ENCODE results near the gene SYT2.
"Not testable (repeated sequence)": the region's sequence is repeated elsewhere in the genome, so short reads cannot be mapped to it uniquely, and the experiment has no call there.

The SYT2 gene

DNA sequence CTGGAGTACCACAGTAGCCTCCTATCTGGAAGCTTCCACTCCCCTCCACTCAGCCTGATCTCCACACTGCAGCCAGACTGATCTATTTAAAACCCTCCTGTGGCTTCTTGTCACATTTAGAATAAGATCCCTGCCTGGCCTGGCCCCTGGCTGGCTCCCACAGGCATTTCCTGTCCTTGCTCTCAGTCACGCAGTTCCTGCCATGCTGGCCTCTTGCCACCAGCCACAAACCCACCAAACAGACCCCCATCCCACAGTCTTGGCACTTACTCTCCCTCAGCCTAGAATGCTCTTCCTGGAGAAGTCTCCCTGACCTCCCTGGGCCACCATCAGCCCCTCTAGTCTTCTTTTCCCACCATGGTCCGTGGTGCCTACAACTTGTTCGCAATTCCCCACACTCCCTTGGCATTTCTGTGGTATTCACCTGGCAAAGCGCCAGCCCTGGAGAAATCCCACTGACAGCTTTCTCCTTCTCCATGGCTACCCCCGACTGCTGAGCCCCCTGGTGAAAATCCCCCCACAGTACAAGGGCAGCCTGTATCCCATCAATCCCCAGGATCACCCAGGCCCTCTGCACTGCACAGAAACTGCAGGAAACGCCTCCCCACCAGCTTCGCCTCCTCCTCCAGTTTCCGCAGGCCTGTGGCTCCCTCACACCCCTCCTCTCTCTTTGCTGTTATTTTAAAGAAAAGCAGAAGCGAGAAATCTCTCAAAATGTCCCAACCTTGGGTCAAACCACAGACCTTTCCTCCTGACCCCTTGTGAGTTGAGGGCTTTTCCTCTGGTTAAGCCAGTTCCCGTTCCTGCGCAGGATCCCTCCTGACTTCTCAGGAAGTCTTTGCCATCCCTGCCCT, 94.5 kb downstream of the SYT2 start:
- DNase-seq, result no peak
- Mint-ChIP-seq H3K27ac (peak overlapping the region in 1 of 2 donors; percentile 46), H3K27me3 (peaks cover 31 to 39% of the 10 kb centered on the region in 2 donors), H3K4me3 (peak overlapping the region in 1 of 2 donors; percentile 4), H3K36me3 (ENCODE audit: insufficient read depth) (peaks cover 6% of the 10 kb centered on the region), H3K4me1 (ENCODE audit: low read depth in 2 of 2) (peaks cover 17 to 21% of the 10 kb centered on the region in 2 donors), H3K9me3 (no peaks in the 10 kb centered on the region)
- ATAC-seq (replicated peaks), result peak; percentile 12

DNA sequence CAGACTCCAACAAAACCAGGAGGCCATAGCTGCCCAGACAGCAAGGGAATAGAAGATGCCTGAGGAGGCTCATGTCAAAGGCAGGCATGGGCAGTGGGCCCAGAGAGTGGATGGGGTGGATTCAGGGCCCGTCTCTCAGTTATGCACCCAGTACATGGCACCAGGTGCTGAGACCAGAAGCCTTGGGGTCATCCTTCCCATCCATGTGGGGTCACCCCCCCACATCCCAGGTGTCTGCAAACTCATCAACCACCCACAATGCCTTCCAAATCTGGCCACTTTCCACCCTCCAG, 95.1 kb downstream of the SYT2 start:
- H3K4me1 Mint-ChIP-seq (ENCODE audit: low read depth in 2 of 2), result peaks cover 17 to 21% of the 10 kb centered on the region in 2 donors
- H3K27me3 Mint-ChIP-seq, result peaks cover 27 to 39% of the 10 kb centered on the region in 2 donors
- not testable (repeated sequence) for H3K27ac Mint-ChIP-seq; DNase-seq; ATAC-seq (replicated peaks); H3K4me3 Mint-ChIP-seq; H3K9me3 Mint-ChIP-seq; H3K36me3 Mint-ChIP-seq (ENCODE audit: insufficient read depth)

DNA sequence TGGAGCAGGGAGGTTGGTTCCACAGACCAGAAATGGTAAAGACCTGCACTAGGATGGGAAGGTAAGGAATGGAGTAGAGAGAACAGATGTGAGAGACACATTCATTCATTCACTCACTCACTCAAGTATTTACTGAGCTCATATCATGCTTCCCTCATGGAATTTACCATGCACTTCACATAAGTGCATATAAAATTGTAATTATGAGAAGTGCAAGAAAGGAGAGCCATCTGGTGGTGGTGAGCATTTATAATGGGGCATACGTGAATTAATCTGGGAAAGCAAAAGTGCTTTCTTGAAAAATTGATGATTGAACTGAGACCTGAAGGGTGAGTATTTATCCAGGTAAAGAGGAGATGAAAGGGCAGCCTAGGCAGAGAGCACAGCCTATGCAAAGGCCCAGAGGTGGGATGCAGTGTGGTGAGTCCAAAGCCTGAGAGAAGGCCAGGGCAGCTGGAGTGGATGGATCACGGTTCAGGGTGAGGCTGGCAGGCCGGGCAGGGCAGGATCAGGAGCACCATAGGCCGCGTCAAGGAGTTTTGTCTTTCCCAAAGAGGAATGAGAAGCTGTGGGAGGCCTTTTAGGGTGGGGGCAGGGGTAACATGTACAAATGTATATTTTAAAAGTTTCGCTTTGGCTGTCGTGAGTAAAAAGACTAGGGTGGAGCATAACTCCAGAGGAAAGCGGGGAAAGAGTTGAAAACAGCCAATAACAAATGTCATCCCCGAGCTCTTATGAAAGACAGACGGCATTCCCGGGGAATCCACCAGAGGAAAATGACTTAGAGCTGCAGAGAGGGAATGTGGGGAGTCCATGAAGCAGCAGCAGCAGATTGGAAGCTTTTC, 95.7 kb downstream of the SYT2 start:
- H3K9me3 Mint-ChIP-seq; H3K36me3 Mint-ChIP-seq (ENCODE audit: insufficient read depth); DNase-seq; H3K27ac Mint-ChIP-seq; ATAC-seq (replicated peaks); H3K4me3 Mint-ChIP-seq: not testable (repeated sequence)
- H3K4me1 Mint-ChIP-seq (ENCODE audit: low read depth in 2 of 2), result peaks cover 17 to 21% of the 10 kb centered on the region in 2 donors
- peaks cover 24 to 39% of the 10 kb centered on the region in 2 donors for H3K27me3 Mint-ChIP-seq

DNA sequence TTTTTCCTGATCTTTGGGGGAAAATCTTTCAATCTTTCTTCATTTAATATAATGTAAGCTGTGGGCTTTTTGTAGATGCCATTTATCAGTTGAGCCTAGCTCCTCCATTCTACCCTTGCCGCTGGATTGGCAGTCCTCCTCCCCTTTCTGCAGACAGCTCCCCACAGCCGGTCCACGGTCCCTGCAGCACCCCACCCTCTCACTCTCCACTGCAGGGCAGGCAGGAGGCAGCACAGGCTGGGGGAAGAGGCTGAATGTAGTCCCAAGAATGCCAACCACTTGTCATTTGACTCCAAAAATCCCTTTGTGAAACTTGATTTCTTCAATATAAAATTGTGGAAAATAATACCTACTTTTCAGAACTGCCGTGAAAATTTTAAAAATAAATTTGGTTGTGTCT, 96.7 kb downstream of the SYT2 start:
- Mint-ChIP-seq H3K27me3 (peaks cover 14 to 28% of the 10 kb centered on the region in 2 donors), H3K27ac (no peak overlapping the region), H3K4me1 (ENCODE audit: low read depth in 2 of 2) (peaks cover 14 to 17% of the 10 kb centered on the region in 2 donors), H3K4me3 (no peak overlapping the region), H3K36me3 (ENCODE audit: insufficient read depth) (peaks cover 2% of the 10 kb centered on the region), H3K9me3 (no peaks in the 10 kb centered on the region)
- ATAC-seq (replicated peaks) (no peak), DNase-seq (no peak)

DNA sequence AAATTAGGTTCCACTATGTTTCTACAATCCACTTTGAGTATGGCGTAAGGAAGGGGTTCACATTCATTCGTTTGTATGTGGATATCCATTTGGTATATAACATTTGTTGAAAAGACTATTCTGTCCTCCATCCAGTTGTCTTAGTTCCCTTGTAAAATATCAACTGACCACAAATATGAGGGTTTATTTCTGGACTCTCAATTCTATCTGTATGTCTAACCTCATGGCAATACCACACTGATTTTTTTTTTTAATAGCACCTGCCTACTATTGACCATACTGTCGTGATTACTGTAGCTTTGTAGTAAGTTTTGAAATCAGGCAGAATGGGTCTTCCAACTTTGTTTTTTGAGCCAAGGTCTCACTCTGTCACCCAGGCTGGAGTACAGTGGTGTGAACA, 98.2 kb downstream of the SYT2 start:
- not testable (repeated sequence) for H3K36me3 Mint-ChIP-seq (ENCODE audit: insufficient read depth); H3K27ac Mint-ChIP-seq; DNase-seq; H3K4me3 Mint-ChIP-seq; ATAC-seq (replicated peaks); H3K9me3 Mint-ChIP-seq
- Mint-ChIP-seq H3K27me3 (peaks cover 6 to 17% of the 10 kb centered on the region in 2 donors), H3K4me1 (ENCODE audit: low read depth in 2 of 2) (peaks cover 13 to 17% of the 10 kb centered on the region in 2 donors)

DNA sequence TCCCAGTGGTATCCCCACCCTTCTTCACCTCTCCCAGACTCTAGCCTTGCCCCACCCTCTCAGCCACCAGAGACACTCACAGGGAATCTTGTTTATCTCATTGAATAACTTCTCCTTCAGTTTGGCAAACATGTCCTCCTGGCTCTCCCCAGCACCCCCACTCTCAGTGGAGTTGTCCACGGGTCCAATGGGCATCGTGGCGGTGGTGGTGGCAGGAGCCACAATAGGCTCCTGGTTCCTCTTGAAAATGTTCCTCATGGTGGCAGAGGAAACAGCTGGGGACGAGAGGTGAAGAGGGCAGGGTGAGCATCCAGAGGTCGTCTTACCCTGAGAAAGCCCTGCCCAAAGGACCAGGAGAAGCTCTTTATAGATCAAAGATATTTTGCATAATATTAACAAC, 104.7 kb downstream of the SYT2 start:
- Mint-ChIP-seq H3K27me3 (no peaks in the 10 kb centered on the region), H3K4me3 (no peak overlapping the region), H3K4me1 (ENCODE audit: low read depth in 2 of 2) (peaks cover 0 to 2% of the 10 kb centered on the region in 2 donors), H3K36me3 (ENCODE audit: insufficient read depth) (no peaks in the 10 kb centered on the region), H3K9me3 (no peaks in the 10 kb centered on the region), H3K27ac (no peak overlapping the region)
- DNase-seq, result no peak
- no peak for ATAC-seq (replicated peaks)

DNA sequence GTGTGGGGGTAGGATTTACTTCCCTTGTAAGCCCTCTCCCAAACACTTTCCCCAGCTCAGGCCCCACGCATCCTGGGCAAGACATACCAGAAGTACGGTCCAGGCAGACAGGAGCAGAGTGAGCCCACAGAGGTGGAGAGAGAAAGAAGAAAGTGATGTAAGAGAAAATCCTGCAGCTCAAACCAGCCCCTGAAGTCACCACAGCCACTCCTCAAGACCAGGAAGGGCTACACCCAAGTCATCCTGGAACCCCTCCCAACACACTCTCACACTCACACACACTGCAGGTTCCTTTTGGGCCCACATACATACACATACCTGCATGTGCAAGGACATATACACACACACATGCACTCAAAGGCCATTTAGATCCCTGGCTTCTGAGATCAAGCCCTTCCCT, 106.8 kb downstream of the SYT2 start:
- Mint-ChIP-seq H3K27ac (no peak overlapping the region), H3K9me3 (no peaks in the 10 kb centered on the region), H3K27me3 (no peaks in the 10 kb centered on the region), H3K36me3 (ENCODE audit: insufficient read depth) (no peaks in the 10 kb centered on the region), H3K4me3 (no peak overlapping the region), H3K4me1 (ENCODE audit: low read depth in 2 of 2) (peaks cover 0 to 2% of the 10 kb centered on the region in 2 donors)
- DNase-seq, result no peak
- no peak for ATAC-seq (replicated peaks)

DNA sequence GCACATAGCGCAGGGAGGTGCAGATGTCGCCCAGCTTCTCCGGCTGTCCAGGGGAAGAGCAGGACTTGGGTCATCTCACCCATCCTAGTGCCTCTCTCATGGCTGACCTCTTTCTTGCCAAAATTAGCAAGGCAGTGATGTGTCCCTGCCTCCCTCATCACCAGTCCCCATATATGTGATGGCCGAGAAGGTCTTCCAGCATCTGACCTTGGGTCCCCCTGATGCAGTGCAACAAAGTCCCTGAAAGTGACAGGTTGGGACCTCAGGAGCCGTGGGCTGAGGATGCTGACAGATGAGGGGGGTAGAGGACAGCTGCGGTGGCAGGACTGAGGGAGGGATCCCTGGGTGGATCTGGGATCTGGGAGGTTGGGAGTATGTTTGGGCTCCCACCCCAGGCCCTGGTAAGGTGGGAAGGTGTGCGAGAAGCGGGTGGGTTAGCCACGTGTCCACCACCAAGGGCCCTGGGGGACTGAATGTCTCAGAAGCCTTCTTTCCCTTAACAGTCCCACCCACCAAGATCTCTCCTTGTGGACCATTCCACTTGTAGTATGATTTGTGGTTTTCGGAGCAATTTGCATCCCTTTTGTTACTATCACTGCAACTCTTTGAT, 109.7 kb downstream of the SYT2 start:
- H3K36me3 Mint-ChIP-seq (ENCODE audit: insufficient read depth), result no peaks in the 10 kb centered on the region
- DNase-seq (no peak), ATAC-seq (replicated peaks) (no peak)
- H3K9me3 Mint-ChIP-seq, result no peaks in the 10 kb centered on the region
- no peak overlapping the region for H3K4me3 Mint-ChIP-seq
- H3K27me3 Mint-ChIP-seq, result no peaks in the 10 kb centered on the region
- peaks cover 0 to 2% of the 10 kb centered on the region in 2 donors for H3K4me1 Mint-ChIP-seq (ENCODE audit: low read depth in 2 of 2)
- H3K27ac Mint-ChIP-seq, result no peak overlapping the region

DNA sequence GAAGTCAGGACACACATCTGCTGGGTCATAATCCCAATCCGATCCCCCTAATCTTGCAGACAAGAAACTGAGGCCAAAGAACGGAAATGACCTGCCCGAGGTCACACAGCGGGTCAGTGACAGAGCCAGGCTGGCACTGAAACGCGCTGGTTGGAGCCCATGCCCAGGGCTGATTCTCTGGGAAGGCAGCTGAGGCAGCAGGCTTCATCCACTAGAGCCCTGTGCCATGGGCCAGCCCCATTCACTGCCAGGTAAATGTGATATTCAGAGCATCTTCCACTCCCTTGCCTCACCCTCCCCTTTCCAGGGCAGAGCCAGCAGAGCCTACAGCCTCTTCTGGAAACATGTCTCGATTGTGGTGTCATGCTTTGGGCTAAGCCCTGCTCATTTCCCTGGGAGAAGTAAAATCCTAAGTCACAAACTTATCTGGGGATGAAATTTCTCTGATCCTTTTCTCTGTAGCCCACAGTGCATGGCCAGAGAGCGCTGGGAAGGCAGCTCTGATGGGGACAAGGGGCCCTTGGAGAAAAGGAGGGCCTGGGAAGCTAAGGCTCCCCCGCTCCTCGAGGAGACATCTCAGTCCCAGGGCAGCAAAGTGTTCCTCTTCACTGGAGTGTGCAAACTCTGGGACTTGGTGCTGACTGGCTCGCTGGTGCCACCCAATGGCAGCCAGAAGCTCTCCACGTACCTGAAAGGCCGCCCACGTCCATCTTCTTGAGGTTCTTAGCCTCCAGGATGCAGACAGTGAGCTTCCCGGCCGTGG, 110.4 kb downstream of the SYT2 start:
- DNase-seq (no peak), ATAC-seq (replicated peaks) (peak; percentile 19)
- H3K36me3 Mint-ChIP-seq (ENCODE audit: insufficient read depth), result no peaks in the 10 kb centered on the region
- peaks cover 0 to 2% of the 10 kb centered on the region in 2 donors for H3K4me1 Mint-ChIP-seq (ENCODE audit: low read depth in 2 of 2)
- H3K27ac Mint-ChIP-seq, result no peak overlapping the region
- no peak overlapping the region for H3K4me3 Mint-ChIP-seq
- no peaks in the 10 kb centered on the region for H3K27me3 Mint-ChIP-seq
- no peaks in the 10 kb centered on the region for H3K9me3 Mint-ChIP-seq

DNA sequence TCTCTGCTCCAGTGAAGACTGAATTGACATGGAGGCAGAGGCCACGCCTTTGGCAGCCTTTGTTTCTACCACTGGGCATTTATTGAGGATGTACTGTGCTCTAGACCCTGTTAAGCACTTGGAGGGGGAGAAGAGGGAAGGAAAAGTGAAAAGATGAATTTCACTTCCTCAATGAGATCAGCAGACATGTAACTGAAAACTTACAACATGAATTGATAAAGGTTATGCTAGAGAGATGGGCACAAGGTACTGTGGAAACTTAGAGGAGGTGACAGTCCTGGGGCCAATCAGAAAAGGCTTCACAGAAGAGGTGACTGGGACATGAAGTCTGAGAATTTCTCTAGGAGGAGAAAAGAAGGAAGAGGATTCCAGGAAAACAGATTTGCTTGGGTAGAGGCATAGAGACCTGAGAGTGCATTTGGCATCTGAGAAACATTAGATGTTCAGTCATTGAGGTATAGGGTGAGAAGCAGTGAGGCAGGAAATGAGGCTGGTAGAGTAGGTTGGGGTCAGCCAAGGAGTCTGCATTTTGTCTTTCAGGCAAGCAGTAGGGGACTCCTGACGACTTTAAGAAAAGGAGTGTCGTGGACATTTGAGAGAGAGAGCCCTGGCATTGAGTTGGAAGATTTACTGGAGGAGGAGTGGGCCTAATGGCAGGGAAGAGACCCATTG, 113.0 kb downstream of the SYT2 start:
- Mint-ChIP-seq H3K27ac (no peak overlapping the region), H3K9me3 (no peaks in the 10 kb centered on the region), H3K4me1 (ENCODE audit: low read depth in 2 of 2) (no peaks in the 10 kb centered on the region), H3K27me3 (no peaks in the 10 kb centered on the region), H3K4me3 (no peak overlapping the region), H3K36me3 (ENCODE audit: insufficient read depth) (no peaks in the 10 kb centered on the region)
- DNase-seq (no peak), ATAC-seq (replicated peaks) (no peak)

DNA sequence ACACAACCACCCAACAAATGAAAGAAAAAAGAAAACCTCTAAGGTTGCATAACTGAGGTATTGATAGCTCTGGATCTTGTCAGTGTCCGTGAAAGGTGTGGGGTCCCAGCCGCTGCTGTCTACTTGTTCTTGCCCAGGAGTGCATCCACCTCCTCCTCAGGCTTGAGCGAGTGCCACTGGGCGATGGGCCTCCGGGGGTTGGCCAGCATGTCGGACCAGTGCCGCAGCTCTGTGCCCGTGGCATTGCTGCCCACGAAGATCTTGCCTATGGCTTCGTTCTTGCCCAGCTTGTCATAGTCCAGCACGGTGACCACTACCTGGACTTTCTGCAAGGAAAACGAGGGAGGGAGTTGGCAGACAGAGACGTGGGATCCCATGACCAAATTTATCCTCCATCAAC, 113.6 kb downstream of the SYT2 start:
- Mint-ChIP-seq H3K27me3 (no peaks in the 10 kb centered on the region), H3K4me1 (ENCODE audit: low read depth in 2 of 2) (no peaks in the 10 kb centered on the region), H3K36me3 (ENCODE audit: insufficient read depth) (no peaks in the 10 kb centered on the region), H3K4me3 (no peak overlapping the region), H3K27ac (no peak overlapping the region), H3K9me3 (no peaks in the 10 kb centered on the region)
- no peak for DNase-seq
- no peak for ATAC-seq (replicated peaks)

DNA sequence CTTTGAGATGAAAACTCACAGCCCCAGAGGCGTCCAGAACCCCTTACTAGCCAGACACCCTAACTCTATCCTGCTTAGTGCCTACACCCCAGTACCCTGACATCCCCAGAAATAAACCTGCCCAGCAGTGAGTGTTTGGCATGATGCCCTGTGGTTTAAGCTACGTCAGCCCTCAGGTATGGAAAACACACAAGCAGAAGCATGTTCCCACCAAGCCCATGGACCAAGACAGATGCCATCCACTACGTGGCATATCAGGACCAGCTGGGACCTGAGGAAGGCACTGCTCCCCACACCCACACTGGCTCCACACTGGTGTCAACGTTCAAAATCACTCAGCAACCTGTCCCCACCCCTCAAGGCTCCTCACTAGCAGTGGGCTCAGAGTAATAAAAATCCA, 116.4 kb downstream of the SYT2 start:
- Mint-ChIP-seq H3K27me3 (no peaks in the 10 kb centered on the region), H3K4me1 (ENCODE audit: low read depth in 2 of 2) (no peaks in the 10 kb centered on the region), H3K9me3 (no peaks in the 10 kb centered on the region), H3K27ac (no peak overlapping the region), H3K36me3 (ENCODE audit: insufficient read depth) (no peaks in the 10 kb centered on the region), H3K4me3 (no peak overlapping the region)
- DNase-seq, result no peak
- no peak for ATAC-seq (replicated peaks)

DNA sequence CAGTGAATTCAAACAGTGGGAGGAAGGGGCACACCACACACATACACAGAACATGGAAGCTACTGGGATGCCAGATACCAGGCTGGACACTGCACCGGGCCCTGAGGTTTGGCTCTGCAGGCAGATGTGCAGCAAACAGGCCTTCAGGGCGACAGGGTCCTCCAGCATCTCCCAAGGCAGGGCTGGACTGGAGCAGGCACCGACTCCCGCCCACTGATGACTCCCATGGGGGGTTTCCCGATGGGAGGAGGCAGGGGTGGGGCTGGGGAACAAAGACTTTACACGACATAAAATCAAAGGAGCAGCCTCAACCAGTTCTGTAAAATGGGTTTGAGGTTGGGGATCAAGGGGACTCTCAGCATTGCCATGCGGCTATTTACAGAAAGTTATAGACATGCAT, 118.1 kb downstream of the SYT2 start:
- no peaks in the 10 kb centered on the region for H3K9me3 Mint-ChIP-seq
- no peak for DNase-seq
- no peaks in the 10 kb centered on the region for H3K36me3 Mint-ChIP-seq (ENCODE audit: insufficient read depth)
- H3K4me1 Mint-ChIP-seq (ENCODE audit: low read depth in 2 of 2), result peaks cover 0 to 3% of the 10 kb centered on the region in 2 donors
- no peaks in the 10 kb centered on the region for H3K27me3 Mint-ChIP-seq
- H3K27ac Mint-ChIP-seq, result no peak overlapping the region
- no peak overlapping the region for H3K4me3 Mint-ChIP-seq
- ATAC-seq (replicated peaks), result no peak
